SHP77 (cell line): ENCODE results near the gene DDX54.

Experiments used
- DNase-seq, 2 experiments: peaks; one replicate each; lab custom pipeline; 2025; lab: John Stamatoyannopoulos, UW

DDX54 gene

DNA sequence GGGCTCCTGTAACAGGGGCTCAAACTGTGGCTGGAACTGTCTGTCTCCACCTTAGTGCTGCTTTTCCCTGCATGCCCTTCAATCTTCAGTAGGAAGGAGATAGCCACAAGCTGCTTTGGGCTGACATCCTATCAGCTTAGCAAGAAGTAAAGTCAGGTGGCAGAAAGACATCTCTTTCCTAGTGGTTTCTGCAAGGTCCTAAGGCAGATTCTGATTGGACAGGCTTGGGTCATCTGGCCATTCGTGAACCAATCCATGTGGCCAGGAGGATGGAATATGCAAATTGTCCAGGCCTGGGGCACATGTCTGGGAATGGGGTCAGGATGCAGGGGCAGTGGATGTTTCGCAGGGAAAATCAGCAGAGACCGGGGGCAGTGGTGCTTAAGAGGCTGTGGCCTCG, 5.5 kb upstream of the DDX54 start:
- peak in 1 of 2 experiments; percentile 10 for DNase-seq

DNA sequence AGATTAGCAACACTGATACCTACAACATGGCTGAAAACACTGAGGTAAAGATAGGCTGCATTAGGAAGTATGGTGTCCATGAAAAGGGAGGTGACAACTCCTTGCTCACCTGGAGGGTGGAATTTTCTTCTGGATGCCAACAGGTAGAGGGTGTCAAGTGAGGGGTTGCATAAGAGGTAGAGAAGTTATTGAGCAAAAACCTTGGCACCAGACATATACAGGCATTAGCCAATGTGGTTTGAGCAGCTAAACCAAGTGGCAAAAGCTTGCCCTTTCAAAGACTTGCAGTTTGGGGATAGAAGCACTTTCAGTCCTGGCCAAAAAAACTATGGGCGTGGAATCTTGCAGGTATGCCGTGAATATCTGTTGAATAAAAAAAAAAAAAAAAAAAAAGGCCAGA, 4.1 kb upstream of the DDX54 start:
- DNase-seq = no peak

DNA sequence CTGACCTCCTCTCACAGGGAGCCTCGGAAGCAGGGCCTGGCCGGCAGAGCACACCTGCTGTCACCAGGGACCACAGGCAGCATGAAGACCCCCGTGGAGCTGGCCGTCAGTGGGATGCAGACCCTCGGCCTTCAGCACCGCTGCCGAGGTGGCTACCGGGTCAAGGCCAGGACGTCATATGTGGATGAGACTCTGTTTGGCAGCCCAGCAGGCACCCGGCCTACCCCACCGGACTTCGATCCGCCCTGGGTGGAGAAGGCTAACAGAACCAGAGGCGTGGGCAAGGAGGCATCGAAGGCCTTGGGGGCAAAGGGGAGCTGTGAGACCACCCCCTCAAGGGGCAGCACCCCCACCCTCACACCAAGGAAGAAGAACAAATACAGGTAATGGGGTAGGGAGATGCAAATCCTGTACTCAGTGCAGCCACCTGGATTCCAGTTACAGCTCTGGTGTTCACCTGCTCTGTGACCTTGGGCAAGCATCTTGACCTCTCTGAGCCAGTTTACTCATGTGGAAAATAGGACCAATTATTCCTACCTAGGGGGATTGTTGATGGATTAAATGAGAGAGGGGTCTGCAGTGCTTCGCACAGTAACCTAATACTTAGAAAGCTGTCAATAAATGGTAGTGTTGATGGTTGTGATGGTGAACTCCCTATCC, 1.5 kb upstream of the DDX54 start:
- DNase-seq = no peak

DNA sequence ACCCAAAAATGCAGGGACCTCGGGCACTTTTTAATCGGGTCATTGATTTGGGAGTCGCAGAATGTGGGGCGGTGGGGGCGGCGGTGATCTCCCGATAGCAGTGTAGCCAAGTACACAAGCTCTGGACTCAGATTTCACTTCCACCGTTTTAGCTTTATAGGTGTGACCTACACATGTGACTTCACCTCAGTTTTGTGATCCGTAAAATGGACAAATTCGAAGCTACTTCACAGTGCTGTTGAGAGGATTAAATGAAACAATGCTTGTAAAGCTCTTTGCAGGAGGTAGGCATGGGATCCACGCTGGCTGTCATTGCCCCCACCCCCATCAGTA, 721 bp upstream of the DDX54 start:
- no peak for DNase-seq

DNA sequence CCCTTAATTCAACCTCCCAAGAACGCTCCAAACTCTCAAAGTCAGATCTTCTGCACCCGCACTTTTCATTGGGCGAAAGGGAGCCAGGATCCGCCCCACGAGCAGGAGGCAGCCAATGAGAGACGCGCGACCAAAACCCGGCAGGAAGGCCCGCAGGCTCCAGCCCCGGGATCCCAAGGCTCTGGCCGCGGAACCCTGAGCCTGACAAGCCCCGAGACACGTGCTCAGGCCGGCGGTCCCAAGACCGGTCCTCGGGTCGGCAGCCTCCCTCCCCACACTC, 438 bp downstream of the DDX54 start:
- peak; percentile 73 to 92 for DNase-seq

DNA sequence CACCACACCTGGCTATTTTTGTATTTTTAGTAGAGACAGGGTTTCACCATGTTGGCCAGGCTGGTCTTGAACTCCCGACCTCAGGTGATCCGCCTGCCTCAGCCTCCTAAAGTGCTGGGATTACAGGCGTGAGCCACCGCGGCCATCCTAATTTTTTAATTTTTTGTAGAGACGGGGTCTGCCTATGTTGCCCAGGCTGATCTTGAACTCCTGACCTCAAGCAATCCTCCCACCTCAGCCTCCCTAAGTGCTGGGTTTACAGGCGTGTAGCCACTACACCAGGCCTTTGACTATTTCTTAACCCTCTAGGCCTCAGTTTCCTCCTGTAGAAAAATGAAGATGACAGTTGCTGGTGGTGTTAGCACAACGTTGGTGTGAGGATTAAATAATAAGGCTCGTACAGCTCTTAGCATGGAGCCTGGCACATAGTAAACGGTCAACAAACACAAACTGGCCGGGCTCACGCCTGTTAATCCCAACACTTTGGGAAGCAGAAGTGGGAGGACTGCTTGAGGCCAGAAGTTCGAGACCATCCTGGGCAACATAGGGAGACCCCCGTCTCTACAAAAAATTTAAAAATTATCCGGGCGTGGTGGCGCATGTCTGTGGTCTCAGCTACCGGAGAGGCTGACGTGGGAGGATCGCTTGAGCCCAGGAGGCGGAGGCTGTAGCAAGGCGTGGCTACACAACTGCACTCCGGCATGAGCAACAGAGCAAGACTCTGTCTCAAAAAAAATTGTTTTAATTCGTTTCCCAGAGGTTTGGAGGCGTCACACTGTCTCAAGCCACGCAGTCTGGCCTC, 979 bp downstream of the DDX54 start:
- DNase-seq = peak; percentile 65 to 79

DNA sequence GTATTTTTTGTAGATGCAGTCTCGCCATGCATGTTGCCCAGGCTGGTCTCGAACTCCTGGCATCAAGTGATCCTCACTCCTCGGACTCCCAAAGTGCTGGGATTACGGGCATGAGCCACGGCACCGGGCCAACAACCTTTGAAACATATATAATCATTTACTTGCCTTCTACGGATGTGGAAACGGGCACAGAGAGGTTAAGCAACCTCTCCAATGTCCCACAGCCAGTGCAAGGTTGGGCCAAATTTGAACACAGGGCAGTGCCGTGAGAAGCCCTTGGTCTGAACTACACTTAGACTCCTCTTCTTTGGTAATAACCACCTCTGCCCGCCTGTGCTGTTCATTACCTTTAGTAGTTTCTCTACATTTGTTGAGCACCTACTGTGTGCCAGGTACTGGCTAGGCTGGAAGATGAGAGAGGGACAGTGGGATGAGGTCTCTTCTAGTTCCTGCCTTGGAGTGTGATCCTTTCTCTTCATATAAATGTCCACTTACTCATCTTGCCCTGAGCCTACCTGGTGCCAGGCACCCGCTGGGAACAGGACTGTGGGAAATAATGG, 2.2 kb downstream of the DDX54 start:
- no peak for DNase-seq

DNA sequence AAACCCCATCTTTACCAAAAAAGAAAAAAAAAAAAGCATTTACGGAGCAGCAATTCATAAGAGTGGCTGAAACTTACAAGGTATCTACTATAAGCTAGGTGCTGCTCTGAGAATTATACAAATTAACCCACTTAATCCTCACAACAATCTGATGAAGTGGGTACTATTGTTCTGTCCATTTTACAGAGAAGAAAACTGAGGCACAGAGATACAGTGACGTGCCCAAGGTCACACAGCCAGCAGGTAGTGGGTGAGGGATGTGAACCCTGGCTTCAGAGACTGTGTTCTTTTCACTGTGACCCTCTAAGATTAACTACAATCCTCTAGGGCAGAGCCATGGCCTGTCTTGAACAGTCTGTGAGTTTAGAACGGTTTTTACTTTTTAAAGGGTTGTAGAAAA, 3.3 kb downstream of the DDX54 start:
- DNase-seq = no peak

DNA sequence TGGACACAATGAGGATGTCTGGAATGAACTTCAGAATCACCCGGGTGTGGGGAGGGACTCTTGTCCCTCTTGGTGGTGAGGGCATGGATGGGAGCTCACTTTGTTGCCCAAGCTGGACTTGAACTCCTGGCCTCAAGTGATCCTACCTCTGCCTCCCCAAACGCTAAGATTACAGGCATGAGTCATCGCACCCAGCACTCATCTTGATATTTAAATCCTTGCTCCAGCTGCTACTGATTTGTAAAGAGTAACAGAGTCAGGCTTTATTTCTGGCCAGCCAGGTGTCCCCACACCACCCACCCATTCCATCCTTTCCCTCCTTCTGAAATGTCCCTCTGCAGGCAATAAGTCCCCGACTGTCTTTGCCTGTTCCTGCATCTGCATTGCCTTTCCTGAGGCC, 4.9 kb downstream of the DDX54 start:
- no peak for DNase-seq

DNA sequence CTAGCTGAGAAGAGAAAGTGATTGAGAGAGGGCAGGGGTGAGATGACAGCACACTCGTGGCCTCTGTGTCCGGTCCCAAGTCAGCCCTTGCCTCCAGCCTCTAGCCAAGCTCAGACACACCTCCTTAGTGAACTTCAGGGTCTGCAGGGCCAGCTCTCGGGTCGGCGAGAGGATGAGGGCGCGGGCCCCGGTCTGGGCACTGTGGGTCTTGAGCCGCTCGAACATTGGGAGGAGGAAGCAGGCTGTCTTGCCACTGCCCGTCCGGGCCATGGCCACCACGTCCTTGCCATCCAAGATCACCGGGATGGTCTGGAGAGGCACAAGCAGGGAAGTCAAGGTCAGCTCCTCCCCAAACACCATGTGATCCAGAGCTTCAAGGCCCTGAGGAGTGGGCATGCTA, 6.3 kb downstream of the DDX54 start:
- no peak for DNase-seq

DNA sequence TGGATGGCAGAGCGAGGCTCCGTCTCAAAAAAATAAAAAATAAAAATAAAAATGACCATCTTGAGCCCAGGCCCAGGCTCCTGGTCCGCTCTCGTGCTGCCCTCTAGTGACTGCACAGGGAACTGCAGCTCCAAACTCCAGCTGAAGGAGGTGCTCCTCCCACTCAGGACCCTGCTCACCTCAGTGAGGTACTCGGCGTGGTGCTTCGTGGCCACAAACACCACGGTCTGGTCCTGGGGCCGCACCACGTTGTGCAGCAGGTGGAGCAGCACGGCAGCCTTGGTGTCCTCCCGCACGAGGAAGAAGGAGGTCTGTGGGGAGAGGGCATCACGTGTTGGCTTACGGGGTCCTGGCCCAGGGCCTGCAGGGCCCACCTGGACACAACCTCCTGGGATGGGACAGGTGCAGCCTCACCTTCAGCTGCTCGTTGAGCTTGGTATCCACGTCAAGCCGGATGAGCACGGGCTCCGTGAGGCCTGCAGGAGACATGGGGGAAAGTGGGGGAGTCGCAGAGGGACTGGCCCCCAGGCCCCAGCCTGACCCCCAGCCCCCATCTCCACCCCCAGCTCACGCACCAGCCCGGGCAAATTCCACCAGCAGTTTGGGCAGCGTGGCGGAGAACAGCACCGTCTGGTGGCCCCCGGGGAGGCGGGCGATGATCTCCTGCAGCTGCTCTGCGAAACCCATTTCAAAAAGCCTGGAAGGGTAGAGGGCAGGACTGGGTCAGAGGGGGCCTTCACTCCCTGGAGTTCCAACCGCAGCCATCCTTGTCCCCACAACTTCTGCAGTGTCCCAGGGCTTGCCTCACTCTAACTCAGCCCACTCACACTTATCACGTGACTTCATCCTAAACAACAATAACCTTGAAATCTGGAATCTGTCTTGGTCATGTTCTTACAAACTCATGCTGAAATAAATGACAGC, 10.6 kb downstream of the DDX54 start:
- DNase-seq = peak in 1 of 2 experiments; percentile 15

DNA sequence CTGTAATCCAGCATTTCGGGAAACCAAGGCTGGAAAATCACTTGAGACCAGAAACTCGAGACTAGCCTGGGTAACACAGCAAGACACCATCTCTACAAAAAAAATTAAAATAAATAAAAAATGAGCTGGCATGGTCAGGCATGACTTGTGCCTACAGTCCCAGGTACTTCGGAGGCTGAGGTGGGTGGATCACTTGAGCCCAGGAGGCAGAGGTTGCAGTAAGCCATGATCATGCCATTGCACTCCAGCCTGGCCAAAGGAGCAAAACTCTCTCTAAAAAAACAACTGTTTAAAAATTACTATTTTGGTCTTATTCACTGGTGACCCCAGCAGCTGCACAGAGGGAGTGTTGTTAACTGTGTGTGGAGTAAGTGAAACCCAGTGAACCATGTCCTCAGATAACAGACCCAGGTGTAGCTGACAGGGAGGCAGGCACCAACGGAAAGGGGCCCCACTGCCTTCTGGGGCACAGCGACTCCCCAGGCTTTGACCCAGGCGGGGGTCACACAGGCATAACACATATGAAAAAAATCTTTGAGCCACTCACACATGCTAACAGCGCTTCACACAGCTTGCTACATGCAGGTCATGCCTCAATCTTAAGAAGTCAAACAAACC, 12.1 kb downstream of the DDX54 start:
- DNase-seq = no peak

DNA sequence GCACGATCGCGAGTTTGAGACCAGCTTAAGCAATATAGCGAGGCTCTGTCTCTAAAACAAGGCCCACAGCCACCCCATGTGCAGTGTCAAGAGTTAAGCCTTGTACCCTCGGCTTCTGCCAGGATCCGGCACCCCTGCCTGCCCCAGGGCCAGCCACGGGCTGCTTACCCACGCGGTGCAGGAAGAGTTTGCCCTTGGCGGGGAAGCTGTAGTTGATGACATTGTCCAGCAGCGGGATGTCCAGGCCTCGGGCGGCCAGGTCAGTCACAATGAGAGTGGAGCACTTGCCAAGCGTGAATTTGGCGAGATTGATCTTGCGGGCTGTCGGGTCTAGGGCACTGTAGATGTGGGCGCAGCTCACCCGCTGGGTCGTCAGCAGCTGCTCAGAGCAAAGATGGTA, 13.1 kb downstream of the DDX54 start:
- no peak for DNase-seq

DNA sequence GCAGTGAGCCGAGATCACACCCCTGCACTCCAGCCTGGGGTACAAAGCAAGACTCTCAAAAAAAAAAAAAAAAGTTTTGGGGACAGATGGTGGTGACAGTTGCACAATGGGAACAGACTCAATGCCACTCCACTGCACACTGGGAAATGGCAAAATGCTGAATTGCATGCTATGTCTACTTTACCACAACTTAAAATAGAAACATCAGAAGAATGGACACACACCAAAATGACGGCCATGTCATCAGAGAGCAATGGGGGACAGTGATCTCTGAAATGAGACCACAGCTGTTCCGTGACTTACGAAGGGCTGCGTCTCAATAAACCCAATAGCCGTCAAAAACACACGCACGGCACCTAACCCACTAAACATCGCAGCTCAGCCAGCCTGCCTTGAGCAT, 13.7 kb downstream of the DDX54 start:
- DNase-seq = no peak

DNA sequence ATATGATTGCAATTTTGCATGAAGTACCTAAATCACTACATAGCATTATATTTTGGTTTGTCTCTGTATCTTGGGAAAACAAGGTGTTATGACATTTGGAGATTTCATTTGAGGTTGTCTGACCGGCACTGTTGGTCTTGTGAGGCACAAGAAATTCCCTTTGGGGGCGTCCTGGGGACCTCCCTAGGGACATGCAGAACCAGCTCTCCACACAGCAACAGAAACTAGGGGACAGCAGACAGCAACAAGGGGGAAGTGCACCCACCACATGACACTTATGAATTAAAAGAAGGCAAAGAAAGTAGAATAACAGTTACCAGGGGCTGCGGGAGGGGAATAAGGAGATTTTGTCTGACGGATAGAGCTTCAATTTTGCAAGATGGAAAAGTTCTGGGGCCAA, 14.4 kb downstream of the DDX54 start:
- DNase-seq = no peak

DNA sequence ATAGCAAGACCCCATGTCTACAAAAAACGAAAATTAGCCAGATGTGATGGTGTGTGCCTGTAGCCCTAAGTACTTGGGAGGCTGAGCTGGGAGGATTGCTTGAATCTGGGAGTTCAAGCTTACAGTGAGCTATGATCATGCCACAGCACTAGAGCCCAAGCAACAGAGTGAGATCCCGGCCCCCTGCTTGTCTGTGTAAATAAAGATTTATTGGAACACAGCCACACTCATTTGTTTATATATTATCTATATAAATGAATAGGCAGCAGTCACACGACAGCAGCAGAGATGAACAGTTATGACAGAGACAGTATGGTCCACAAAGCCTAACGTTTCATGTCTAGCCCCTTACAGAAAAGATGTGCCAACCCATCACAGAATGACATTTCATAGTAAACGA, 14.8 kb downstream of the DDX54 start:
- no peak for DNase-seq

DNA sequence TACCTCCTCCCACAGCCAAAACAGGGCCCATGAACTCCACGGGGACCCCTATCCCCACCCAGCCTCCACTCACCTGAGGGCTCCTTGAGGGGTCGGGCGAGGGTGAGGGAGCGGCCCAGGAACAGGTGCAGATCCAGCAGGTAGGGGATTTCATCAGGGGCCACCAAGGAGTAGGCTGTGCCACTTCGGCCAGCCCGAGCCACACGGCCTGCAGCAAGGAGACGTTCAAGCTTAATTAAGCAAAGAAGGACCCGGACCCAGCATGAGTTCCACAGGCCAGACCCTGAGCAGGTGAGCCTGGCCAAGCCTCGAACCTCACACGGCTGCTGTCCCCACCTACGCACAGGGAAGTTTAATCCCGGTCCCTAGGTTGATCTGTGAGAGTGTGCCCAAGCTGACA, 15.6 kb downstream of the DDX54 start:
- DNase-seq = no peak

DNA sequence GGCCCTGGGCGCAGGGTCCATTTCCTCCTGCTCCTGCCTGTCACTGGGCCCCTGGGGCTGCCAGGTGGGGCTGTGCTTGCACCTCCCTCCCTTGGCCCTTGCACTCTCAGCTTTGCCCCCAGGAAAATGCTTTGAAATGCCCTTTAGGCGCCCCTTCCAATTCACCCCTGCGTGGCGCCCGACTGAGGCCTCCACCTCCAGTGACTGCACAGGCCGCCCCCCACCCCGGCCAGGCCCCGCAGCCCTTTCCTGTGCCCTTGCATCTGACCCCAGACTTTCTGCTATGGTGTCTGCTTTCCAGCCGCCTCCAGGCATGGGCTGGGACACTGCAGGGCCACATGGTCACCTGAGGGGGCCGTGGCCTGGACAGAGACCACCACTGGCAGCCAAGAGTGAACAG, 17.4 kb downstream of the DDX54 start:
- no peak for DNase-seq

DNA sequence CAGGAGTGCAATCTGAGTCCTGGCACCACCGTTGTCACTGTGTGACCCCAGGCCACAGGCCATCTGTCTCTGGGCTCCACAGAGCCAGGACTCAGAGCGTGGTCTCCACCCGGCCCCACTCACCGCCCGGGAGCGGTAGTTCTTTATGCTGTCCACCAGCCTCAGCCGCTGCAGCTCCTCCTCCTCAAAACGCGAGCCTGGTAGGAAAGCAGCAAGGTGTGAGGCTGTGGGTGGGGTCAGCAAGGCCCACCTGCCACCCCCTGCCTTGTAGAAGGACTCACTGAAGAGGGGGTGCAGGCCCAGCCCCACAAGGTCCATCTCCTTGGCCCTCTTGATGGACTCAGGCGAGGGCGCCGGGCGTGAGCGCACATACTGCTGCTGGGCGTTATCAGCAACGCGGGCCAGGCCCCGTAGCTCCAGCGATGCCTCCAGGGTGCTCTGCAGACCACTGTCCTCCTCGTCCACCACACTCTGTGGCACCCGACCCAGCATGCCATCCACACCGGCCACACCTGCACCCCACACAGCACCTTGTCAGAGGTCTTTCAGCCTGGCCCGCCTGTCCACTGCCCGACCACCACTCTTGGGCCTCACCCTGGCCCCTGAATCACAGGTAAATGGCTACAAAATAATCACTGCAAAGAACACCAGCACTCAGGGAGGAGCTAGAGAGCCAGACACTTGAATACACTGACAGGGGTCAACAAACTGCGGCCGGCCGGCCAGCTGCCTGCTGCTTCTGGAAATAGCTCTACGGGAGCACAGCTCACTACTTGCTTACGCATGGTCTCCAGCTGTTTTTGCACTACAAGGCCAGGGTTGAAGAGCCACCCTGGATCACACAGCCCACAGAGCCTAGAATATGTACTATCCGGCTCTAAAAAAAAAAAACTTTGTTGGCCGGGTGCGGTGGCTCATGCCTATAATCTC, 19.5 kb downstream of the DDX54 start:
- DNase-seq = no peak

DNA sequence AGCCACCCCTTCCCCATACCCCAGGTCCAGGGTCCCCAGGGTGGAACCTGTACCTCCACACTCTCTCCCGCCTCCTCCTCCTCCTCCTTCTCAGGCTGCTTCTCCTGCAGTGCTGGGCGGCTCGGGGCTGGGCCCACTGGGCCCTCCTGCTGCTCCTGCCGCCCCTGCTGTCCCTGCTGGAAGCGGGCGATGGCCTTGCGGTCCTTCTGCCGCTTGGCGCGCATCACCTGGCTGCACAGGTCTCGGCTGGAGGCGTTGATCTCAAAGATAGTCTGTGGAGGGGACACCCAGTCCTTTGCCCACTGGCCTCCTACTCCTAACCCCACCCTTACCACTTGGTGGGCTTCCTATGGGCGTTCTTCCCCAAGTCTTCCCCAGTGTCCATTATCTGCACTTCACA, 21.3 kb downstream of the DDX54 start:
- no peak for DNase-seq

DNA sequence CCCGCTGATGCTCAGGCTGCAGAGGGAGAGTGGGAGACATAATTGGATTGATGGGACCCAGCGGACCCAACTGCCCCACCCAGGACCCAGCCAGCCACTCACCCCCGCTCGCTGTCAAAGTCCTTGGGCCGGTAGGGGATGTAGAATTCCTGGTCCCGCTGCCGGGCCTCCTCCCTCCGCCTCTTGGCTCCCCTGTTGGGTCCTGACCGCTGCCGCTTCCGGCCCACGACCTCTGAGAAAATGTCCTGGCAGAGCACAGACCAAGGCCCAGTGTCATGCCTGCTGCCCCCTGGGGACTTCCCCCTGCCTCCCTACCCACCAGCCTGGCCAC, 22.3 kb downstream of the DDX54 start:
- DNase-seq = no peak
